HEK293T (cell line): ENCODE measurements around the gene GPR148.

Experiments used
- BHLHE40 ChIP-seq: fragments of 450-650 bp; IDR thresholded peaks from 2 replicates; pipeline ENCODE4 v1.6.1; 2016; ENCODE audit warnings: mild to moderate bottlenecking, moderate library complexity, borderline replicate concordance
- CTBP1 ChIP-seq: fragments of 450-650 bp; IDR thresholded peaks from 2 replicates; pipeline ENCODE4 v1.6.1; 2016; ENCODE audit warnings: borderline replicate concordance
- FOXA1 ChIP-seq: fragments of 450-650 bp; IDR thresholded peaks from 2 replicates; pipeline ENCODE4 v1.6.1; 2016; ENCODE audit warnings: mild to moderate bottlenecking
- FOXK2 ChIP-seq: fragments of 450-650 bp; IDR thresholded peaks from 2 replicates; pipeline ENCODE4 v1.6.1; 2016; ENCODE audit warnings: mild to moderate bottlenecking
- FOXM1 ChIP-seq: fragments of 450-650 bp; IDR thresholded peaks from 2 replicates; pipeline ENCODE4 v1.6.1; 2017; ENCODE audit warnings: mild to moderate bottlenecking, borderline replicate concordance
- HDGF ChIP-seq: fragments of 450-650 bp; IDR thresholded peaks from 2 replicates; pipeline ENCODE4 v1.6.1; 2017; ENCODE audit warnings: antibody characterized with exemption, borderline replicate concordance
- L3MBTL2 ChIP-seq: fragments of 450-650 bp; conservative IDR thresholded peaks from 2 replicates; pipeline ENCODE4 v1.6.1; 2016; ENCODE audit warnings: mild to moderate bottlenecking
- LEF1 ChIP-seq: fragments of 450-650 bp; IDR thresholded peaks from 2 replicates; pipeline ENCODE4 v1.6.1; 2017; ENCODE audit warnings: mild to moderate bottlenecking, borderline replicate concordance
- NFRKB ChIP-seq: fragments of 450-650 bp; IDR thresholded peaks from 2 replicates; pipeline ENCODE4 v1.6.1; 2016; ENCODE audit warnings: mild to moderate bottlenecking, moderate library complexity
- SP1 ChIP-seq: fragments of 450-650 bp; IDR thresholded peaks from 2 replicates; pipeline ENCODE4 v1.6.1; 2017
- SUZ12 ChIP-seq: fragments of 450-650 bp; IDR thresholded peaks from 2 replicates; pipeline ENCODE4 v1.6.1; 2016; ENCODE audit warnings: mild to moderate bottlenecking
- TARDBP ChIP-seq: fragments of 450-650 bp; IDR thresholded peaks from 2 replicates; pipeline ENCODE4 v1.6.1; 2016
- ZNF384 ChIP-seq: fragments of 450-650 bp; IDR thresholded peaks from 2 replicates; pipeline ENCODE4 v1.6.1; 2016
- TF ChIP-seq, protein P1 (sequence below): fragments of 450-650 bp; IDR thresholded peaks from 2 replicates; pipeline ENCODE4 v1.6.1; 2016

DNA sequence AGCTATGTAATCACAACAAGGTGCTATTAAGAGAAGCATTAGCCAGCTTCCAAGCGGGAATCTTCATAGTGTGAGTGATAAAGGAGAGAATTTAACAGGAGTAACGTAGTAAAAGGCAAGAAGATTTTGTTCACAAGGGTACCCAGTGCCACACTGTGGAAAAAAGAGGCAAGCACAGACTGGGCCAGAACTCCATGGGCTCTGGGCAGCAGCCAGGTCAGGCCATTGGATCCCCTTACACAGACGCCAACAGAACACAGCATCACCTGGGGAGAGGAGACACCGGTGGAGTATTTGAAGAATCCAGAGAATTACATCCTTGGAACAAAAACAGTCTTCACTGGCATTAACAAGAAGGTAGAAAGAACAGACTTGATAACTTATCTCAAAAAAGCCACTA, 47.7 kb downstream of the GPR148 start:
- TF ChIP-seq TARDBP, result no peak
- TF ChIP-seq FOXA1, result no peak
- TF ChIP-seq SP1, result no peak
- no peak for TF ChIP-seq ZNF384
- TF ChIP-seq SUZ12, result no peak
- no peak for TF ChIP-seq FOXK2
- no peak for TF ChIP-seq CTBP1
- no peak for TF ChIP-seq BHLHE40
- TF ChIP-seq NFRKB, result no peak
- no peak for TF ChIP-seq HDGF
- TF ChIP-seq FOXM1, result no peak
- no peak for TF ChIP-seq L3MBTL2
- TF ChIP-seq LEF1, result no peak
- TF ChIP-seq, protein P1, sequence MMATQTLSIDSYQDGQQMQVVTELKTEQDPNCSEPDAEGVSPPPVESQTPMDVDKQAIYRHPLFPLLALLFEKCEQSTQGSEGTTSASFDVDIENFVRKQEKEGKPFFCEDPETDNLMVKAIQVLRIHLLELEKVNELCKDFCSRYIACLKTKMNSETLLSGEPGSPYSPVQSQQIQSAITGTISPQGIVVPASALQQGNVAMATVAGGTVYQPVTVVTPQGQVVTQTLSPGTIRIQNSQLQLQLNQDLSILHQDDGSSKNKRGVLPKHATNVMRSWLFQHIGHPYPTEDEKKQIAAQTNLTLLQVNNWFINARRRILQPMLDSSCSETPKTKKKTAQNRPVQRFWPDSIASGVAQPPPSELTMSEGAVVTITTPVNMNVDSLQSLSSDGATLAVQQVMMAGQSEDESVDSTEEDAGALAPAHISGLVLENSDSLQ, result no peak
